SK-MEL-5 (cell line): ENCODE measurements around the gene KSR1. TPM values are rescaled to one million over a fixed set of nuclear protein-coding genes. Genes with fewer than 3 reads are reported as not detected.
"Not testable (repeated sequence)": the region's sequence is repeated elsewhere in the genome, so short reads cannot be mapped to it uniquely, and the experiment has no call there.

Experiments
- DNase-seq: peaks from one replicate; pipeline ENCODE4 v3.0.0-alpha.2; 2016; ENCODE audit warnings: low read depth, low spot score
- in situ Hi-C: cut with HindIII; loops from 2 replicates; pipeline ENCODE4 v1.10.0; 2016; ENCODE audit warnings: low sequenced_read_pairs, high pct_unique_total_duplicates, low pct_unique_long_range_greater_than_20kb
- polyA plus RNA-seq, 2 experiments: library from polyadenylated mRNA; depleted of rRNA; stranded (reverse); fragments of >200 nt; gene quantifications; 2 replicates each; pipeline ENCODE4 v1.2.3, GENCODE V29; 2015
- total RNA-seq: library from RNA; depleted of rRNA; stranded (reverse); fragments of >200 nt; shearing (Covaris generic); gene quantifications from 2 replicates; pipeline ENCODE4 v1.2.3, GENCODE V29; 2014; rRNA removed

Gene KSR1
- 4.4 and 4.7 TPM in 2 replicates for total RNA-seq
- 10.2 and 24.2 TPM in 2 replicates for polyA plus RNA-seq (2015; cell fraction: cytosol; rRNA removed)
- polyA plus RNA-seq (2015; cell fraction: nucleus; rRNA removed): 62.1 and 95.8 TPM in 2 replicates

- peak; percentile 72 for DNase-seq
- in situ Hi-C loops: no loop called here
Observed at GRCh38 chr17:27455914-27456680, at the start of gene KSR1. TSS of gene KSR1 (plus strand) at chr17:27456448. CDS start at chr17:27456644, 196 bp downstream.

- DNase-seq: peak; percentile 45
- in situ Hi-C loops: no loop called here
Observed at GRCh38 chr17:27407916-27408864, 48.1 kb upstream of the KSR1 start.

DNA sequence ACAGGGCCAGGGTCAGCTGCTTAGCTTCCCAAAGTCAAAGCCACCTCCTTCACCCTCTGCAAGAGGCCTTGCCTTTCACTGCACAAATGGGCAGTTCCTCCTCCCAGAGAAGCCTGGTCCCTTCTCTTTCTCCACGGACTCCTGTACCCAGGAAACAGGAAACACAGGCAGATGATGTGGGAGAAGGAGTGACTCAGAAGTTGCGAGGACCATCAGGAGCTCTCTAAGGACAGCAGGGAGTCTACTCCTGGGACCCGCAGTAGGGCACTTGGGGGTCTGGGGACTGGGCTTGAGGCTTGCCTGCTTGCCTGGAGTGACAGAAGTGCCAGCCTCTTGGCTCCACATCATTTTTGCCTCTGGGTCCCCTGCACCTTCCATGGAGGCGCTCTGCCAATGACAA lies 47.4 kb upstream of the KSR1 start:
- no peak for DNase-seq
- in situ Hi-C loops: no loop called here

DNA sequence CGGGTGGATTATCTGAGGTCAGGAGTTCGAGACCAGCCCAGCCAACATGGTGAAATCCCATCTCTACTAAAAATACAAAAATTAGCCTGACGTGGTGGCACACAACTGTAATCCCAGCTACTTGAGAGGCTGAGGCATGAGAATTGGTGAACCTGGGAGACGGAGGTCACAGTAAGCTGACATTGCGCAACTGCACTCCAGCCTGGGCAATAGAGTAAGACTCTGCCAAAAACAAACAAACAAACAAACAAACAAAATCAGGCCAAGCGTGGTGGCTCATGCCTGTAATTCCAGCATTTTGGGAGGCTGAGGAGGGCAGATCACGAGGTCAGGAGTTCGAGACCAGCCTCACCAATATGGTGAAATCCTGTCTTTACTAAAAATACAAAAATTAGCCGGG lies 44.1 kb upstream of the KSR1 start:
- in situ Hi-C loops: not testable (repeated sequence)

DNA sequence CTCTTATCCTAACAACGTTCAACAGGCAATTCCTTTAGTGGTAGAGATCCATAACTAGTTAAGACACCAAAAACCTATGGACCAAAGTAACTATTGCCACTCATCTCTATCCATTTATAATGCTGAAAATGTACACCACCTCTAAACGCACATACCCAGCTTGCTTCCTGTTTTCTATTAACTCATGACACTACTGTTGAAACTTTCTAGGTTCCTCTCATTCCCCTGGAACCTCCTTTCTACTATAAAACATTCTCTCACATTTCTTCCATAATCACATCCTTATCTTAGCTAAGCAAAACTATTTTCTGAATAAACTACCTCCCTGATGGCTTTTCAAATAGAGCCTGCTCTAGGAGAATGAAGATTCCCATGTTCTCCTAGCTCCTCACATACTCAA lies 42.9 kb upstream of the KSR1 start:
- no peak for DNase-seq
- in situ Hi-C loops: no loop called here

More for the DNA sequence above, 44.1 kb upstream of the KSR1 start:
- not testable (repeated sequence) for DNase-seq

GRCh38 chr17:27413792-27414191 lies 42.5 kb upstream of the KSR1 start:
- in situ Hi-C loops: no loop called here
- no peak for DNase-seq

DNA sequence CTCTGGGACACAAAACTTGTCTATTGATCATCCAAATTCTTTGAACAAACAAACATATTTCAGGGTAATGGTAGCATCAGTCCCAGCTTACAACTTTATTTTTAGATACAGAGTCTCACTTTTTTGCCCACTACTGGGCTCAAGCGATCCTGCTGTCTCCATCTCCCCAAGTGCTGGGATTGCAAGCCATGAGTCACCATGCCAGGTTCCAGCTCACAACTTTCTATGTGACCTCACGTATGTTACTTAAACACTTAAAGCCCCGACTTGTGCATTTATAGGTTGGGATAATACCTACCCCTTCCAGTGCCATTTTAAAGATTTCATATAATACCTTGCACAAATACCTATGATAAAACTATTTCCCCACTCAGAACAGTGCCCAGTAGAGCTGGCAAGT lies 42.0 kb upstream of the KSR1 start:
- in situ Hi-C loops: no loop called here
- no peak for DNase-seq

- in situ Hi-C loops: no loop called here
- DNase-seq: no peak
Observed at GRCh38 chr17:27414694-27415093, 41.6 kb upstream of the KSR1 start.

- in situ Hi-C loops: no loop called here
- no peak for DNase-seq
Observed at GRCh38 chr17:27415120-27415795, 41.0 kb upstream of the KSR1 start.

DNA sequence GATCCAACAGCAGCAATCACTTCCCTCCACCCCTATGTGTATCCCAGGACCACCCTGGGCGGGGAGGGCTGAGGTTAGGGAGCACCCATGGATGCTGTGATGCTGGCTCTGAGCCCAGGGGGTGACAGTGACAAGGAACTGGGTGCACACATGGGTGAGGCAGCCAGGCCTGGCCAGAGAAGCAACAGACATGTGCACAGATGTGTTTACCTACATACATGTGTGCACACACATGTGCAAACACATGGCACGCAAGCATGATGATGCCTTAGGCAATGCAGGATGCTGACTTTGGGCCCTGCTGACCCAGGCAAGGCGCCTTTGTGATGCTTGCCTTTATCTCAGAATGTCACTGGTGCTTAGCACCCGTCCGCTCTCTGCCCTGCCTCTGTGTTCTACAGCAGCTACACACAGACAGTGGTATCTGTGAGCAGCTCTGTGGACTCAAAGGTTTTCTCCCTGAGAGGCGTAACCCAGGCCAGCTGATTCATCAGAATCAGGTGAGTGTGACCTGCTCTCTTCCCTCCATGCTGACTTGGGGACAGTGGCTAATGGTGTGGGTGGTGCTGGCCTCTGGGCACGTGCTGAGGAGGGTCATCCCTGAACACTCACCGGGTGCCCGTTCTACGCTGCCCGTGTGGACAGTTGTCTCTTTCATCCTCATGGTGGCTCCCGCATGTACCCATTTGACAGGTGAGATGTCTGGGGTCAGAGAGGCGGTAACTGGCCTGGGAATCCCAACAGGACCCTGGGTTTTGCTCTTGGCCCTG lies 38.5 kb upstream of the KSR1 start:
- in situ Hi-C loops: no loop called here
- DNase-seq: no peak

DNA sequence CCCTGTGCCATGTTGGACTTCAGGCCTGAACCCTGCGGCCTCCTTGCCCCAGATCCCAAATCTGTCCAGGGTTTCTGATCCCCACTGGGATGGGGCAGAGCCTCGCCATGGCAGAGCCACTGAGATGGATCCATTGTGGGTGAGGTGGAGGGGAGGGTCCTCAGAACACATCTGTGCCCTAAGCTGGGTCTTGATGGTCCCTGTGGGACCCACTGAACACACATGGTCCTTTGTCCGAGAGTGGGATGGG lies 38.0 kb upstream of the KSR1 start:
- DNase-seq: no peak
- in situ Hi-C loops: no loop called here

DNA sequence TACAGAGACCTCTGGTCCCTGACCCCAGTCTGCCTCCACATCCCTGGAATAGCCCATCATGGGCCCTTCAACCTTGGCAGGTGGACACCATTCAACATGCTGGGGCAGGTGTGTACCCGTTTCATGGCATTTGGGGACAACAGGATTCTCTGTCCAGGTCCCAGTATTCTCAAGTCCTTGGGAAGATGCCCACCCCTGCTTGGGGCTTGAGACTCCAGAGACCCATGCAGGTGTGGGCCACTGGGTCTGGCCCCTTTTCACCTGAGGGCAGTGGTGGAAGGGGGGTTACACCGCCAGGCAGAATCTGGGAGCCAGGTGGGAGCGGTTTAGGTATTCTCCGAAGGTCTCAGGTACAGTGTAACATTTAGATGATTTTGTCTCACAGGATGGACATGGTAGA lies 37.1 kb upstream of the KSR1 start:
- DNase-seq: no peak
- in situ Hi-C loops: no loop called here

DNA sequence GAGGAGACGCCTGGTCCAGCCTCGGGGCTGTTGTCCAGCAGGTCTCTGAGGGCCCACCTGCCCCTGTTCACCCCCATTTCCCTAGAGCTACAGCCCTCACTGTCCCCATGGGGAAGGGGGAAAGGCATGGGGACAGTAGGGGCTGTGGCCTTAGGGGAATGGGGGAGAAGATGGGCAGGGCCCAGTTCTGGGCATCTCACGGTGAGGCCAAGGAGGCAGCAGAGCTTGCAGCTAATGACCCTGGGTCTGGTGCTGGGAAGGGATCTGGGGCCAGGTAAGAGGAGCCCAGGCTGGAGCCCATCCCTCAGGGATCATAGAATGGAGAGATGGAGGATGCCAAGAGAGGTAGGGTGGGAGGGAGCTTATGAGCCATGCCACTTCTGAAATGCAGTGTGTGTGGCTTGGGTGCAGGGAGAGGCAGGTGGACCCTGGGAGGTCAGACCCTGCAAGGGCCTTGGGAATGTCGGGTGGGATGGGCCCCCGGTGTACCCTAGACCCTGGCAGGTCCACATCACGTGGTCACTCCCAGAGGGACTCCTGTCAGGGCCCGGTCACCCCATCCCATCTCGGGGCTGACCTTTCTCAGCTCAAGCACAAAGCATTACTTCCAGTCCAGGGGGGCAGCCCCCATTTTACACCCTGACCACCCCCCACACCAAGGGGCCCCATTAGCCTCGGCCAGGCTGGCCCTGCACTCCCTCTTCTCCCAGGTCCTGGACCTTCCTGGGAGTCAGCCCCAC lies 35.9 kb upstream of the KSR1 start:
- DNase-seq: no peak
- in situ Hi-C loops: no loop called here

GRCh38 chr17:27421111-27421510 lies 35.1 kb upstream of the KSR1 start:
- in situ Hi-C loops: no loop called here
- no peak for DNase-seq

DNA sequence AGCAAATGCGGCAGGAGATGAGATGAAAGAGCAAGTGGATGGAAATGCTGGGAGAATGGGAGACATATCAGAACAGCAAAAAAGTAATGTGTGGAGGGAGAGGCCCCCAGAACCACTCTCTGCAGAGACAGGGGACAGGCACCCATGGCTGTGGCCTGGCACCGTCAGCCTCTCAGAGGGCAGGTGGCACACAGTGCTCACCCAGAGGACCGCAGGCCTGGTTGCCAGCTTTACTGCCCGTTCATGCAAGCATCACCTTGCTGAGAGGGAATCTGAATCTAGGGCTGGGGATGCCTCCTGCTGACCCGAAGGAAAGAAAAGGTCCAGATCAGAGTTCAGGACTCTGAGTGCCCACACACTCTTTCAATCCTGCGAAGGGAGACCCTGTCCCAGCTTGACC lies 34.6 kb upstream of the KSR1 start:
- in situ Hi-C loops, DNase-seq: not testable (repeated sequence)

GRCh38 chr17:27422601-27423000 lies 33.6 kb upstream of the KSR1 start:
- in situ Hi-C loops: no loop called here
- DNase-seq: no peak

- DNase-seq: no peak
- in situ Hi-C loops: no loop called here
Observed at GRCh38 chr17:27423651-27424050, 32.6 kb upstream of the KSR1 start.
